ENCODE data around the gene CCDC13. TPM values are rescaled to one million over a fixed set of nuclear protein-coding genes. Genes with fewer than 3 reads are reported as not detected.

CCDC13 gene
- total RNA-seq, 1 experiment from 2014 or later: 0.79 TPM

DNA sequence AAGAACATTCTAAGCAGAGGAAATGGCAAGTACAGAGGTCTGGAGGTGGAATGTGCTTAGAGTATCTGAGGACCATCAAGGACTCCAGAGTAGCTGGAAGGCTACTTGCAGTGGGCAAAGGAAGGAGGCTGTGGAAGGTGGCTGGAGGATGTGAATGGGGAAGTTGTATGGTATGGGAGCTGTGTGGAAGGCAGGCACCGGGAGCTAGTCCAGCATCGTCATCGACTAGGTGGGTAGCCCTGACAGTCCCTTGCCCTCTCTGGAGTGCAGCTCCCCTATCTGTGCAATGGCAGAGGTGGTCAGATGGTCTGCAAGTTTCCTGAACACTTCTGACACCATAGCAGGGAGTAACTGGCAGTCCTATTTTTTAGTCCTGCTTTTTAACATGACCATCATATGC, 19.3 kb downstream of the CCDC13 start (continued):
- TF ChIP-seq, protein P1, sequence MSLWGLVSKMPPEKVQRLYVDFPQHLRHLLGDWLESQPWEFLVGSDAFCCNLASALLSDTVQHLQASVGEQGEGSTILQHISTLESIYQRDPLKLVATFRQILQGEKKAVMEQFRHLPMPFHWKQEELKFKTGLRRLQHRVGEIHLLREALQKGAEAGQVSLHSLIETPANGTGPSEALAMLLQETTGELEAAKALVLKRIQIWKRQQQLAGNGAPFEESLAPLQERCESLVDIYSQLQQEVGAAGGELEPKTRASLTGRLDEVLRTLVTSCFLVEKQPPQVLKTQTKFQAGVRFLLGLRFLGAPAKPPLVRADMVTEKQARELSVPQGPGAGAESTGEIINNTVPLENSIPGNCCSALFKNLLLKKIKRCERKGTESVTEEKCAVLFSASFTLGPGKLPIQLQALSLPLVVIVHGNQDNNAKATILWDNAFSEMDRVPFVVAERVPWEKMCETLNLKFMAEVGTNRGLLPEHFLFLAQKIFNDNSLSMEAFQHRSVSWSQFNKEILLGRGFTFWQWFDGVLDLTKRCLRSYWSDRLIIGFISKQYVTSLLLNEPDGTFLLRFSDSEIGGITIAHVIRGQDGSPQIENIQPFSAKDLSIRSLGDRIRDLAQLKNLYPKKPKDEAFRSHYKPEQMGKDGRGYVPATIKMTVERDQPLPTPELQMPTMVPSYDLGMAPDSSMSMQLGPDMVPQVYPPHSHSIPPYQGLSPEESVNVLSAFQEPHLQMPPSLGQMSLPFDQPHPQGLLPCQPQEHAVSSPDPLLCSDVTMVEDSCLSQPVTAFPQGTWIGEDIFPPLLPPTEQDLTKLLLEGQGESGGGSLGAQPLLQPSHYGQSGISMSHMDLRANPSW (CRISPR knock-in tag; conservative IDR thresholded peaks at IDR 0.05; ENCODE audit: low read depth): no peak
- no peak for TF ChIP-seq OVOL2 (CRISPR knock-in tag; IDR thresholded peaks at IDR 0.05; ENCODE audit: borderline replicate concordance)
- TF ChIP-seq, protein P2, sequence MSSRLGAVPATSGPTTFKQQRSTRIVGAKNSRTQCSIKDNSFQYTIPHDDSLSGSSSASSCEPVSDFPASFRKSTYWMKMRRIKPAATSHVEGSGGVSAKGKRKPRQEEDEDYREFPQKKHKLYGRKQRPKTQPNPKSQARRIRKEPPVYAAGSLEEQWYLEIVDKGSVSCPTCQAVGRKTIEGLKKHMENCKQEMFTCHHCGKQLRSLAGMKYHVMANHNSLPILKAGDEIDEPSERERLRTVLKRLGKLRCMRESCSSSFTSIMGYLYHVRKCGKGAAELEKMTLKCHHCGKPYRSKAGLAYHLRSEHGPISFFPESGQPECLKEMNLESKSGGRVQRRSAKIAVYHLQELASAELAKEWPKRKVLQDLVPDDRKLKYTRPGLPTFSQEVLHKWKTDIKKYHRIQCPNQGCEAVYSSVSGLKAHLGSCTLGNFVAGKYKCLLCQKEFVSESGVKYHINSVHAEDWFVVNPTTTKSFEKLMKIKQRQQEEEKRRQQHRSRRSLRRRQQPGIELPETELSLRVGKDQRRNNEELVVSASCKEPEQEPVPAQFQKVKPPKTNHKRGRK (CRISPR knock-in tag; IDR thresholded peaks at IDR 0.05; ENCODE audit: borderline replicate concordance): no peak
- TF ChIP-seq SOX15 (CRISPR knock-in tag; IDR thresholded peaks at IDR 0.05): no peak
- no peak for TF ChIP-seq ESRRA (CRISPR knock-in tag; IDR thresholded peaks at IDR 0.05; ENCODE audit: borderline replicate concordance)
- TF ChIP-seq NR1H2 (CRISPR knock-in tag; IDR thresholded peaks at IDR 0.05): no peak

DNA sequence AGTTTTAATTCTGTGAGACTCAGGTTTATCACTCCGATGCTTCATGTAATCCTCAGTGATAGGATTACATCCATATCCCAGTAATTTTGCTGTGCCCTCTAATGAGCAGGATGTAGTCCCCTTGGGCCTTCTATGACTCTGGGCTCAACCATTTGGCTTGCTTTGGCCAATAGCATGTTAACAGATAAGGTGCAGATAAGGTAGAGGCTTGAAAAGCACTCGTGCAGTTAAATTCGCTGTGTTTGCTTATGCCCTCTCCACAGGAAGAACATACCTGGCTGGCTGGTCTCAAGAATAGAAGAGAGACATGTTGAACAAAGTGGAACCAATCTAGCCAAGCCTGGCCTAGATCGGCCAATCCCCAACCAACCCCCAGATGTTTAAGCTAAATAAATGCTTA, 20.1 kb downstream of the CCDC13 start:
- Mint-ChIP-seq H3K9me3 (no peaks in the 10 kb centered on the region), H3K27me3 (ENCODE audit: low read depth) (no peaks in the 10 kb centered on the region; the same call in 1 of the 2 replicates), H3K27ac (no peak overlapping the region), H3K36me3 (no peaks in the 10 kb centered on the region), H3K4me3 (no peak overlapping the region), H3K4me1 (peaks cover 7% of the 10 kb centered on the region)
- DNase-seq (ENCODE audit: low spot score) (no peak), ATAC-seq (no peak)
- TF ChIP-seq, protein P3, sequence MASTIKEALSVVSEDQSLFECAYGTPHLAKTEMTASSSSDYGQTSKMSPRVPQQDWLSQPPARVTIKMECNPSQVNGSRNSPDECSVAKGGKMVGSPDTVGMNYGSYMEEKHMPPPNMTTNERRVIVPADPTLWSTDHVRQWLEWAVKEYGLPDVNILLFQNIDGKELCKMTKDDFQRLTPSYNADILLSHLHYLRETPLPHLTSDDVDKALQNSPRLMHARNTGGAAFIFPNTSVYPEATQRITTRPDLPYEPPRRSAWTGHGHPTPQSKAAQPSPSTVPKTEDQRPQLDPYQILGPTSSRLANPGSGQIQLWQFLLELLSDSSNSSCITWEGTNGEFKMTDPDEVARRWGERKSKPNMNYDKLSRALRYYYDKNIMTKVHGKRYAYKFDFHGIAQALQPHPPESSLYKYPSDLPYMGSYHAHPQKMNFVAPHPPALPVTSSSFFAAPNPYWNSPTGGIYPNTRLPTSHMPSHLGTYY (CRISPR knock-in tag; IDR thresholded peaks at IDR 0.05): no peak
- no peak for TF ChIP-seq FOXK1 (CRISPR knock-in tag; IDR thresholded peaks at IDR 0.05)
- no peak for TF ChIP-seq JUN (CRISPR knock-in tag; IDR thresholded peaks at IDR 0.05)
- TF ChIP-seq SMAD4 (CRISPR knock-in tag; IDR thresholded peaks at IDR 0.05): no peak
- no peak for TF ChIP-seq TP53 (CRISPR knock-in tag; IDR thresholded peaks at IDR 0.05)
- TF ChIP-seq PRRX2 (CRISPR knock-in tag; IDR thresholded peaks at IDR 0.05): no peak
- TF ChIP-seq, protein P4, sequence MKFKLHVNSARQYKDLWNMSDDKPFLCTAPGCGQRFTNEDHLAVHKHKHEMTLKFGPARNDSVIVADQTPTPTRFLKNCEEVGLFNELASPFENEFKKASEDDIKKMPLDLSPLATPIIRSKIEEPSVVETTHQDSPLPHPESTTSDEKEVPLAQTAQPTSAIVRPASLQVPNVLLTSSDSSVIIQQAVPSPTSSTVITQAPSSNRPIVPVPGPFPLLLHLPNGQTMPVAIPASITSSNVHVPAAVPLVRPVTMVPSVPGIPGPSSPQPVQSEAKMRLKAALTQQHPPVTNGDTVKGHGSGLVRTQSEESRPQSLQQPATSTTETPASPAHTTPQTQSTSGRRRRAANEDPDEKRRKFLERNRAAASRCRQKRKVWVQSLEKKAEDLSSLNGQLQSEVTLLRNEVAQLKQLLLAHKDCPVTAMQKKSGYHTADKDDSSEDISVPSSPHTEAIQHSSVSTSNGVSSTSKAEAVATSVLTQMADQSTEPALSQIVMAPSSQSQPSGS (CRISPR knock-in tag; IDR thresholded peaks at IDR 0.05; ENCODE audit: borderline replicate concordance, low read depth): no peak
- TF ChIP-seq NFE2L1 (CRISPR knock-in tag; IDR thresholded peaks at IDR 0.05): no peak
- TF ChIP-seq ZNF423 (CRISPR knock-in tag; IDR thresholded peaks at IDR 0.05): no peak
- no peak for TF ChIP-seq RELA (CRISPR knock-in tag; IDR thresholded peaks at IDR 0.05; ENCODE audit: borderline replicate concordance)
- no peak for TF ChIP-seq NFATC4 (CRISPR knock-in tag; IDR thresholded peaks at IDR 0.05)
- TF ChIP-seq, protein P5, sequence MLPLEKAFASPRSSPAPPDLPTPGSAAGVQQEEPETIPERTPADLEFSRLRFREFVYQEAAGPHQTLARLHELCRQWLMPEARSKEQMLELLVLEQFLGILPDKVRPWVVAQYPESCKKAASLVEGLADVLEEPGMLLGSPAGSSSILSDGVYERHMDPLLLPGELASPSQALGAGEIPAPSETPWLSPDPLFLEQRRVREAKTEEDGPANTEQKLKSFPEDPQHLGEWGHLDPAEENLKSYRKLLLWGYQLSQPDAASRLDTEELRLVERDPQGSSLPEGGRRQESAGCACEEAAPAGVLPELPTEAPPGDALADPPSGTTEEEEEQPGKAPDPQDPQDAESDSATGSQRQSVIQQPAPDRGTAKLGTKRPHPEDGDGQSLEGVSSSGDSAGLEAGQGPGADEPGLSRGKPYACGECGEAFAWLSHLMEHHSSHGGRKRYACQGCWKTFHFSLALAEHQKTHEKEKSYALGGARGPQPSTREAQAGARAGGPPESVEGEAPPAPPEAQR (CRISPR knock-in tag; IDR thresholded peaks at IDR 0.05): no peak
- no peak for TF ChIP-seq ZNF671 (CRISPR knock-in tag; IDR thresholded peaks at IDR 0.05)
- no peak for TF ChIP-seq KAT7 (CRISPR knock-in tag; IDR thresholded peaks at IDR 0.05; ENCODE audit: borderline replicate concordance)
- TF ChIP-seq MYBL2 (CRISPR knock-in tag; IDR thresholded peaks at IDR 0.05): no peak
- TF ChIP-seq, protein P6, sequence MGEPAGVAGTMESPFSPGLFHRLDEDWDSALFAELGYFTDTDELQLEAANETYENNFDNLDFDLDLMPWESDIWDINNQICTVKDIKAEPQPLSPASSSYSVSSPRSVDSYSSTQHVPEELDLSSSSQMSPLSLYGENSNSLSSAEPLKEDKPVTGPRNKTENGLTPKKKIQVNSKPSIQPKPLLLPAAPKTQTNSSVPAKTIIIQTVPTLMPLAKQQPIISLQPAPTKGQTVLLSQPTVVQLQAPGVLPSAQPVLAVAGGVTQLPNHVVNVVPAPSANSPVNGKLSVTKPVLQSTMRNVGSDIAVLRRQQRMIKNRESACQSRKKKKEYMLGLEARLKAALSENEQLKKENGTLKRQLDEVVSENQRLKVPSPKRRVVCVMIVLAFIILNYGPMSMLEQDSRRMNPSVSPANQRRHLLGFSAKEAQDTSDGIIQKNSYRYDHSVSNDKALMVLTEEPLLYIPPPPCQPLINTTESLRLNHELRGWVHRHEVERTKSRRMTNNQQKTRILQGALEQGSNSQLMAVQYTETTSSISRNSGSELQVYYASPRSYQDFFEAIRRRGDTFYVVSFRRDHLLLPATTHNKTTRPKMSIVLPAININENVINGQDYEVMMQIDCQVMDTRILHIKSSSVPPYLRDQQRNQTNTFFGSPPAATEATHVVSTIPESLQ (CRISPR knock-in tag; IDR thresholded peaks at IDR 0.05): no peak
- TF ChIP-seq, protein P7, sequence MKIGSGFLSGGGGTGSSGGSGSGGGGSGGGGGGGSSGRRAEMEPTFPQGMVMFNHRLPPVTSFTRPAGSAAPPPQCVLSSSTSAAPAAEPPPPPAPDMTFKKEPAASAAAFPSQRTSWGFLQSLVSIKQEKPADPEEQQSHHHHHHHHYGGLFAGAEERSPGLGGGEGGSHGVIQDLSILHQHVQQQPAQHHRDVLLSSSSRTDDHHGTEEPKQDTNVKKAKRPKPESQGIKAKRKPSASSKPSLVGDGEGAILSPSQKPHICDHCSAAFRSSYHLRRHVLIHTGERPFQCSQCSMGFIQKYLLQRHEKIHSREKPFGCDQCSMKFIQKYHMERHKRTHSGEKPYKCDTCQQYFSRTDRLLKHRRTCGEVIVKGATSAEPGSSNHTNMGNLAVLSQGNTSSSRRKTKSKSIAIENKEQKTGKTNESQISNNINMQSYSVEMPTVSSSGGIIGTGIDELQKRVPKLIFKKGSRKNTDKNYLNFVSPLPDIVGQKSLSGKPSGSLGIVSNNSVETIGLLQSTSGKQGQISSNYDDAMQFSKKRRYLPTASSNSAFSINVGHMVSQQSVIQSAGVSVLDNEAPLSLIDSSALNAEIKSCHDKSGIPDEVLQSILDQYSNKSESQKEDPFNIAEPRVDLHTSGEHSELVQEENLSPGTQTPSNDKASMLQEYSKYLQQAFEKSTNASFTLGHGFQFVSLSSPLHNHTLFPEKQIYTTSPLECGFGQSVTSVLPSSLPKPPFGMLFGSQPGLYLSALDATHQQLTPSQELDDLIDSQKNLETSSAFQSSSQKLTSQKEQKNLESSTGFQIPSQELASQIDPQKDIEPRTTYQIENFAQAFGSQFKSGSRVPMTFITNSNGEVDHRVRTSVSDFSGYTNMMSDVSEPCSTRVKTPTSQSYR (CRISPR knock-in tag; IDR thresholded peaks at IDR 0.05): no peak
- TF ChIP-seq, protein P8, sequence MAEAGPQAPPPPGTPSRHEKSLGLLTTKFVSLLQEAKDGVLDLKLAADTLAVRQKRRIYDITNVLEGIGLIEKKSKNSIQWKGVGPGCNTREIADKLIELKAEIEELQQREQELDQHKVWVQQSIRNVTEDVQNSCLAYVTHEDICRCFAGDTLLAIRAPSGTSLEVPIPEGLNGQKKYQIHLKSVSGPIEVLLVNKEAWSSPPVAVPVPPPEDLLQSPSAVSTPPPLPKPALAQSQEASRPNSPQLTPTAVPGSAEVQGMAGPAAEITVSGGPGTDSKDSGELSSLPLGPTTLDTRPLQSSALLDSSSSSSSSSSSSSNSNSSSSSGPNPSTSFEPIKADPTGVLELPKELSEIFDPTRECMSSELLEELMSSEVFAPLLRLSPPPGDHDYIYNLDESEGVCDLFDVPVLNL (CRISPR knock-in tag; IDR thresholded peaks at IDR 0.05; ENCODE audit: borderline replicate concordance, low read depth): no peak
- POLR2A ChIA-PET: no interaction called here
- CTCF ChIA-PET: interaction anchor here (1.2 to 2.0 kb wide), 2 partner anchors 9 to 78 kb away, joined by 5 to 8 read pairs; no protein-coding TSS in a partner anchor

All from WTC11 (cell line).